H9 (cell line): ENCODE measurements around the gene VPS41. TPM values are rescaled to one million over a fixed set of nuclear protein-coding genes. Genes with fewer than 3 reads are reported as not detected.

ENCODE experiments used
- DNase-seq: peaks from one replicate; pipeline ENCODE4 v3.0.0-alpha.2; 2017
- H2AFZ ChIP-seq: one replicate; pipeline ENCODE4 v1.6.1; 2013; ENCODE audit warnings: mild to moderate bottlenecking, low read length, control low read depth, moderate library complexity
- H2AK5ac ChIP-seq: 2 replicates; pipeline ENCODE4 v1.6.1; 2013; ENCODE audit warnings: low read length, control low read depth, mixed read lengths; ENCODE audit not compliant: insufficient read length
- H2BK120ac ChIP-seq: one replicate; pipeline ENCODE4 v1.6.1; 2013; ENCODE audit warnings: low read depth, mild to moderate bottlenecking, low read length, control low read depth, inconsistent platforms; ENCODE audit not compliant: poor library complexity, severe bottlenecking
- H2BK12ac ChIP-seq: 2 replicates; pipeline ENCODE4 v1.6.1; 2013; ENCODE audit warnings: low read length, control low read depth, mixed read lengths, low read depth; ENCODE audit not compliant: insufficient read length
- H2BK15ac ChIP-seq: 2 replicates; pipeline ENCODE4 v1.6.1; 2013; ENCODE audit warnings: low read depth, low read length, control low read depth
- H2BK20ac ChIP-seq: one replicate; pipeline ENCODE4 v1.6.1; 2013; ENCODE audit warnings: low read depth, mild to moderate bottlenecking, low read length, control low read depth, inconsistent platforms; ENCODE audit not compliant: poor library complexity, severe bottlenecking
- H2BK5ac ChIP-seq: 2 replicates; pipeline ENCODE4 v1.6.1; 2013; ENCODE audit warnings: low read length, control low read depth, mixed read lengths; ENCODE audit not compliant: insufficient read length
- H3K14ac ChIP-seq: 2 replicates; pipeline ENCODE4 v1.6.1; 2013; ENCODE audit warnings: low read length, control low read depth; ENCODE audit not compliant: insufficient read depth
- H3K18ac ChIP-seq: 2 replicates; pipeline ENCODE4 v1.6.1; 2013; ENCODE audit warnings: low read depth, mild to moderate bottlenecking, mixed read lengths, low read length, control low read depth; ENCODE audit not compliant: insufficient read length
- H3K23ac ChIP-seq: 2 replicates; pipeline ENCODE4 v1.6.1; 2013; ENCODE audit warnings: low read length, control low read depth, mixed read lengths, low read depth; ENCODE audit not compliant: insufficient read length
- H3K23me2 ChIP-seq: 2 replicates; pipeline ENCODE4 v1.6.1; 2013; ENCODE audit warnings: low read depth, mild to moderate bottlenecking, mixed read lengths, low read length, control low read depth; ENCODE audit not compliant: insufficient read length, poor library complexity, severe bottlenecking
- H3K27ac ChIP-seq: 2 replicates; pipeline ENCODE4 v1.5.1; 2013; ENCODE audit warnings: low read length, control low read depth, mixed read lengths, low read depth; ENCODE audit not compliant: insufficient read length
- H3K27me3 ChIP-seq: 2 replicates; pipeline ENCODE4 v1.6.1; 2013; ENCODE audit warnings: low read length, control low read depth, inconsistent platforms; ENCODE audit not compliant: insufficient read depth
- H3K4ac ChIP-seq: 2 replicates; pipeline ENCODE4 v1.6.1; 2013; ENCODE audit warnings: low read depth, mild to moderate bottlenecking, control low read depth, inconsistent platforms, low read length, moderate library complexity
- H3K4me1 ChIP-seq: 2 replicates; pipeline ENCODE4 v1.6.1; 2013; ENCODE audit warnings: low read length, control low read depth, inconsistent platforms; ENCODE audit not compliant: insufficient read depth
- H3K4me2 ChIP-seq: 2 replicates; pipeline ENCODE4 v1.6.1; 2013; ENCODE audit warnings: low read length, control low read depth, mixed read lengths; ENCODE audit not compliant: insufficient read length, insufficient read depth
- H3K56ac ChIP-seq: 2 replicates; pipeline ENCODE4 v1.6.1; 2013; ENCODE audit warnings: low read depth, mild to moderate bottlenecking, mixed read lengths, low read length, control low read depth; ENCODE audit not compliant: insufficient read length
- H3K79me1 ChIP-seq: 2 replicates; pipeline ENCODE4 v1.6.1; 2013; ENCODE audit warnings: low read depth, mild to moderate bottlenecking, moderate library complexity, low read length, control low read depth, inconsistent platforms; ENCODE audit not compliant: insufficient read depth, poor library complexity, severe bottlenecking
- H3K79me2 ChIP-seq: 2 replicates; pipeline ENCODE4 v1.6.1; 2013; ENCODE audit warnings: low read length, control low read depth, inconsistent platforms; ENCODE audit not compliant: insufficient read depth
- H3K9ac ChIP-seq: 2 replicates; pipeline ENCODE4 v1.6.1; 2013; ENCODE audit warnings: low read length, control low read depth, mixed read lengths; ENCODE audit not compliant: insufficient read length; ENCODE audit errors: extremely low read depth
- H3K9me3 ChIP-seq: one replicate; pipeline ENCODE4 v1.6.1; 2013; ENCODE audit warnings: low read depth, low read length, inconsistent platforms; ENCODE audit not compliant: control insufficient read depth
- H3T11ph ChIP-seq: one replicate; pipeline ENCODE4 v1.6.1; 2013; ENCODE audit warnings: mild to moderate bottlenecking, low read length, control low read depth, inconsistent platforms
- H4K20me1 ChIP-seq: one replicate; pipeline ENCODE4 v1.6.1; 2013; ENCODE audit not compliant: control insufficient read depth, insufficient read length, insufficient read depth
- H4K5ac ChIP-seq: 2 replicates; pipeline ENCODE4 v1.6.1; 2013; ENCODE audit warnings: low read depth, mild to moderate bottlenecking, mixed read lengths, low read length, control low read depth; ENCODE audit not compliant: insufficient read length
- H4K8ac ChIP-seq: replicated peaks from 2 replicates; pipeline ENCODE4 v1.6.1; 2013; ENCODE audit warnings: low read length, control low read depth, mixed read lengths, low read depth; ENCODE audit not compliant: insufficient read length
- H4K91ac ChIP-seq: 2 replicates; pipeline ENCODE4 v1.6.1; 2013; ENCODE audit warnings: low read depth, mild to moderate bottlenecking, moderate library complexity, mixed read lengths, low read length, control low read depth; ENCODE audit not compliant: insufficient read length
- H3K27ac Mint-ChIP-seq, 3 experiments: 2 replicates in 2 of 3; 3 replicates in 1 of 3; pipeline ENCODE4 v1.8.0; 2020 to 2021; ENCODE audit warnings: mixed read lengths in 3 of 3, mild to moderate bottlenecking in 1 of 3, moderate library complexity in 1 of 3
- H3K27me3 Mint-ChIP-seq: 2 replicates; pipeline ENCODE4 v1.8.0; 2021; ENCODE audit warnings: low read depth, mild to moderate bottlenecking, moderate library complexity, mixed read lengths
- H3K36me3 Mint-ChIP-seq, 3 experiments: 2 replicates in 2 of 3; 3 replicates in 1 of 3; pipeline ENCODE4 v1.8.0; 2020 to 2021; ENCODE audit warnings: low read depth in 3 of 3, mixed read lengths in 3 of 3; ENCODE audit not compliant: insufficient read depth in 1 of 3
- H3K4me1 Mint-ChIP-seq, 2 experiments: 2 replicates each; pipeline ENCODE4 v1.8.0; 2020; ENCODE audit warnings: mixed read lengths in 2 of 2
- H3K4me3 Mint-ChIP-seq, 2 experiments: 2 replicates in 1 of 2; 3 replicates in 1 of 2; pipeline ENCODE4 v1.8.0; 2020 to 2021; ENCODE audit warnings: mild to moderate bottlenecking in 2 of 2, mixed read lengths in 2 of 2, moderate library complexity in 1 of 2
- H3K9me3 Mint-ChIP-seq, 2 experiments: 2 replicates in 1 of 2; 3 replicates in 1 of 2; pipeline ENCODE4 v1.8.0; 2020; ENCODE audit warnings: mild to moderate bottlenecking in 2 of 2, mixed read lengths in 2 of 2, moderate library complexity in 1 of 2
- WGBS: extraction: QIAGEN DNeasy Blood & Tissue Kit; methylation state at CpG from one replicate; pipeline ENCODE4 v1.1.7; 2013; ENCODE audit warnings: missing lambda C conversion rate, low lambda C conversion rate, mixed read lengths; ENCODE audit not compliant: insufficient read length; ENCODE audit errors: extremely low coverage; 5-methylcytosine and 5-hydroxymethylcytosine counted together
- total RNA-seq: library from RNA; stranded (reverse); gene quantifications from 2 replicates; pipeline ENCODE4 v1.2.1, GENCODE V29; 2021
- TF ChIP-seq, protein P1 (sequence below): fragments of 200-600 bp; sonication (generic); conservative IDR thresholded peaks from 3 replicates; pipeline ENCODE4 v1.8.0; 2021; ENCODE audit warnings: antibody characterized with exemption, mild to moderate bottlenecking

Gene VPS41
- total RNA-seq, 1 experiment from 2014 or later: 49.3 TPM

- no peak overlapping the region for H4K8ac ChIP-seq
- H3K36me3 Mint-ChIP-seq: no peaks in the 10 kb centered on the region
- H3K27me3 ChIP-seq: no peaks in the 10 kb centered on the region
- H4K5ac ChIP-seq: no peak overlapping the region
- no peak overlapping the region for H3K27ac ChIP-seq
- no peak overlapping the region for H2BK120ac ChIP-seq
- H3K4ac ChIP-seq: no peak overlapping the region
- no peaks in the 10 kb centered on the region; the same call in 1 of the 2 replicates for H3K4me1 ChIP-seq
- no peak overlapping the region for H2AK5ac ChIP-seq
- H3T11ph ChIP-seq: no peak overlapping the region
- DNase-seq: no peak
- H3K14ac ChIP-seq: no peak overlapping the region
- no peak overlapping the region for H3K4me2 ChIP-seq
- H3K9ac ChIP-seq: no peak overlapping the region
- no peaks in the 10 kb centered on the region for H4K20me1 ChIP-seq
- no peaks in the 10 kb centered on the region for H3K9me3 ChIP-seq
- no CpG with 5 or more reads among the region's 3 CpGs for WGBS
- no peak overlapping the region for H2BK5ac ChIP-seq
- H3K18ac ChIP-seq: no peak overlapping the region
- no peaks in the 10 kb centered on the region; the same call in 1 of the 2 replicates for H3K27me3 Mint-ChIP-seq
- H3K23ac ChIP-seq: no peak overlapping the region
- no peaks in the 10 kb centered on the region for H3K23me2 ChIP-seq
- peaks cover 0 to 3% of the 10 kb centered on the region in 2 experiments; a peak in 3 of 5 replicates for H3K9me3 Mint-ChIP-seq
- no peak overlapping the region for H2BK20ac ChIP-seq
- H3K4me3 Mint-ChIP-seq: no peak overlapping the region
- H2AFZ ChIP-seq: no peak overlapping the region
- peaks cover 8 to 11% of the 10 kb centered on the region in 2 experiments for H3K4me1 Mint-ChIP-seq
- no peak overlapping the region for H2BK15ac ChIP-seq
- TF ChIP-seq, protein P1, sequence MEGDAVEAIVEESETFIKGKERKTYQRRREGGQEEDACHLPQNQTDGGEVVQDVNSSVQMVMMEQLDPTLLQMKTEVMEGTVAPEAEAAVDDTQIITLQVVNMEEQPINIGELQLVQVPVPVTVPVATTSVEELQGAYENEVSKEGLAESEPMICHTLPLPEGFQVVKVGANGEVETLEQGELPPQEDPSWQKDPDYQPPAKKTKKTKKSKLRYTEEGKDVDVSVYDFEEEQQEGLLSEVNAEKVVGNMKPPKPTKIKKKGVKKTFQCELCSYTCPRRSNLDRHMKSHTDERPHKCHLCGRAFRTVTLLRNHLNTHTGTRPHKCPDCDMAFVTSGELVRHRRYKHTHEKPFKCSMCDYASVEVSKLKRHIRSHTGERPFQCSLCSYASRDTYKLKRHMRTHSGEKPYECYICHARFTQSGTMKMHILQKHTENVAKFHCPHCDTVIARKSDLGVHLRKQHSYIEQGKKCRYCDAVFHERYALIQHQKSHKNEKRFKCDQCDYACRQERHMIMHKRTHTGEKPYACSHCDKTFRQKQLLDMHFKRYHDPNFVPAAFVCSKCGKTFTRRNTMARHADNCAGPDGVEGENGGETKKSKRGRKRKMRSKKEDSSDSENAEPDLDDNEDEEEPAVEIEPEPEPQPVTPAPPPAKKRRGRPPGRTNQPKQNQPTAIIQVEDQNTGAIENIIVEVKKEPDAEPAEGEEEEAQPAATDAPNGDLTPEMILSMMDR: no peak
- no peak overlapping the region for H4K91ac ChIP-seq
- no peak overlapping the region for H2BK12ac ChIP-seq
- no peak overlapping the region for H3K56ac ChIP-seq
- H3K27ac Mint-ChIP-seq: no peak overlapping the region
- no peaks in the 10 kb centered on the region for H3K79me1 ChIP-seq
- H3K79me2 ChIP-seq: no peaks in the 10 kb centered on the region
These were observed 226.4 kb downstream of the VPS41 start for GRCh38 chr7:38682606-38683005.
